Astrocyte (in vitro differentiated cells and primary cell): Measurements from ENCODE around the gene CCNF. TPM values are rescaled to one million over a fixed set of nuclear protein-coding genes. Genes with fewer than 3 reads are reported as not detected.

ENCODE experiments used
- DNase-seq: peaks from one replicate; pipeline ENCODE4 v3.0.0-alpha.2; 2010; ENCODE audit warnings: low read depth
- FAIRE-seq: peaks from 2 replicates; lab custom pipeline; 2011; peaks lifted over from hg19 to GRCh38; lab: Jason Lieb, UNC
- H2AFZ ChIP-seq: 2 replicates; pipeline ENCODE4 v1.6.0; 2012; ENCODE audit warnings: low read depth, low read length, inconsistent platforms
- H3K27ac ChIP-seq: 2 replicates; pipeline ENCODE4 v1.5.1; 2011; ENCODE audit warnings: low read depth, low read length, inconsistent platforms
- H3K27me3 ChIP-seq: 2 replicates; pipeline ENCODE4 v1.6.0; 2011; ENCODE audit warnings: low read length, inconsistent platforms; ENCODE audit not compliant: insufficient read depth
- H3K36me3 ChIP-seq: 2 replicates; pipeline ENCODE4 v1.5.1; 2011; ENCODE audit warnings: low read length, inconsistent platforms; ENCODE audit not compliant: insufficient read depth
- H3K4me1 ChIP-seq: 2 replicates; pipeline ENCODE4 v1.5.1; 2011; ENCODE audit warnings: low read length, inconsistent platforms; ENCODE audit not compliant: insufficient read depth
- H3K4me2 ChIP-seq: 2 replicates; pipeline ENCODE4 v1.6.0; 2012; ENCODE audit warnings: low read length, inconsistent platforms
- H3K4me3 ChIP-seq: 2 replicates; pipeline ENCODE4 v1.5.1; 2011; ENCODE audit warnings: low read depth, mild to moderate bottlenecking, low read length, inconsistent platforms; ENCODE audit not compliant: insufficient read depth
- H3K79me2 ChIP-seq: 2 replicates; pipeline ENCODE4 v1.6.0; 2012; ENCODE audit warnings: mild to moderate bottlenecking, low read length, inconsistent platforms; ENCODE audit not compliant: insufficient read depth
- H3K9ac ChIP-seq: 2 replicates; pipeline ENCODE4 v1.6.0; 2012; ENCODE audit warnings: mild to moderate bottlenecking, low read length, inconsistent platforms
- H3K9me3 ChIP-seq: 2 replicates; pipeline ENCODE4 v1.5.1; 2012; ENCODE audit warnings: low read depth, mild to moderate bottlenecking, low read length, inconsistent platforms; ENCODE audit not compliant: insufficient read depth
- H4K20me1 ChIP-seq: 2 replicates; pipeline ENCODE4 v1.6.0; 2012; ENCODE audit warnings: low read length, inconsistent platforms; ENCODE audit not compliant: insufficient read depth
- H3K27ac Mint-ChIP-seq: one replicate; pipeline ENCODE4 v1.8.0; 2021; ENCODE audit warnings: mild to moderate bottlenecking, mixed read lengths; ENCODE audit not compliant: unreplicated experiment
- H3K27me3 Mint-ChIP-seq: one replicate; pipeline ENCODE4 v1.8.0; 2021; ENCODE audit warnings: low read depth, mixed read lengths; ENCODE audit not compliant: unreplicated experiment
- H3K36me3 Mint-ChIP-seq: one replicate; pipeline ENCODE4 v1.8.0; 2021; ENCODE audit warnings: low read depth, mixed read lengths; ENCODE audit not compliant: unreplicated experiment
- H3K4me1 Mint-ChIP-seq: one replicate; pipeline ENCODE4 v1.8.0; 2021; ENCODE audit warnings: low read depth, mixed read lengths; ENCODE audit not compliant: unreplicated experiment
- H3K4me3 Mint-ChIP-seq: one replicate; pipeline ENCODE4 v1.8.0; 2021; ENCODE audit warnings: mild to moderate bottlenecking, moderate library complexity, mixed read lengths; ENCODE audit not compliant: unreplicated experiment
- H3K9me3 Mint-ChIP-seq: one replicate; pipeline ENCODE4 v1.8.0; 2021; ENCODE audit warnings: mild to moderate bottlenecking, mixed read lengths; ENCODE audit not compliant: unreplicated experiment
- EZH2 ChIP-seq: IDR thresholded peaks from 2 replicates; pipeline ENCODE4 v1.6.1; 2012; ENCODE audit warnings: mild to moderate bottlenecking, low read length, inconsistent platforms; ENCODE audit not compliant: insufficient read depth
- total RNA-seq: library from RNA; stranded (reverse); gene quantifications from 2 replicates; pipeline ENCODE4 v1.2.1, GENCODE V29; 2021
- TF ChIP-seq, protein P1 (sequence below): IDR thresholded peaks from 2 replicates; pipeline ENCODE4 v1.5.1; 2011; ENCODE audit warnings: low read depth, mild to moderate bottlenecking, inconsistent platforms, low read length, moderate library complexity; ENCODE audit not compliant: insufficient read depth

Gene CCNF
- total RNA-seq, 1 donor from 2014 or later, result 6.4 TPM

DNA sequence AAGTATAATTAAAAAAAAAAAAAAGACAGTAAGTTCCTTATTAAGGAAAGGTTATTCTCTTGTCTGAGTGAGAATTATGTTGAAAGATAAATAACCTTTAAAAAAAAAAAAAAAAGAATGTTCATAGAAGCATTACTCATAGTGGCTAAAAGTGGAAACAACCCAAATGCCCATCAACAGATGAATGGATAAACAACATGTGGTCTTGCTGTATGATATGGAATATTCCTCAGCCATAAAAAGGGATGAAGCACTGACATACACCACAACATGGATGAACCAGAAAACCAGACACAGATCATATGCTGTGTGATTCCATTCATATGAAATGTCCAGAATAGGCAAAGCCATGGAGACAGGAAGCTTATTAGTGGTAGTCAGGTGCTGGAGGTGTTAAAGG, 9.2 kb upstream of the CCNF start:
- FAIRE-seq (no peak), DNase-seq (no peak)
- H3K4me1 ChIP-seq, result peaks cover 8% of the 10 kb centered on the region
- Mint-ChIP-seq H3K9me3 (no peaks in the 10 kb centered on the region), H3K4me3 (no peak overlapping the region), H3K27me3 (peaks cover 7% of the 10 kb centered on the region), H3K27ac (no peak overlapping the region), H3K36me3 (no peaks in the 10 kb centered on the region), H3K4me1 (peaks cover 4% of the 10 kb centered on the region)
- H3K27ac ChIP-seq, result no peak overlapping the region
- no peaks in the 10 kb centered on the region for H3K36me3 ChIP-seq
- H2AFZ ChIP-seq, result no peak overlapping the region
- H3K27me3 ChIP-seq, result peaks cover 3% of the 10 kb centered on the region
- no peaks in the 10 kb centered on the region for H3K79me2 ChIP-seq
- TF ChIP-seq, protein P1, sequence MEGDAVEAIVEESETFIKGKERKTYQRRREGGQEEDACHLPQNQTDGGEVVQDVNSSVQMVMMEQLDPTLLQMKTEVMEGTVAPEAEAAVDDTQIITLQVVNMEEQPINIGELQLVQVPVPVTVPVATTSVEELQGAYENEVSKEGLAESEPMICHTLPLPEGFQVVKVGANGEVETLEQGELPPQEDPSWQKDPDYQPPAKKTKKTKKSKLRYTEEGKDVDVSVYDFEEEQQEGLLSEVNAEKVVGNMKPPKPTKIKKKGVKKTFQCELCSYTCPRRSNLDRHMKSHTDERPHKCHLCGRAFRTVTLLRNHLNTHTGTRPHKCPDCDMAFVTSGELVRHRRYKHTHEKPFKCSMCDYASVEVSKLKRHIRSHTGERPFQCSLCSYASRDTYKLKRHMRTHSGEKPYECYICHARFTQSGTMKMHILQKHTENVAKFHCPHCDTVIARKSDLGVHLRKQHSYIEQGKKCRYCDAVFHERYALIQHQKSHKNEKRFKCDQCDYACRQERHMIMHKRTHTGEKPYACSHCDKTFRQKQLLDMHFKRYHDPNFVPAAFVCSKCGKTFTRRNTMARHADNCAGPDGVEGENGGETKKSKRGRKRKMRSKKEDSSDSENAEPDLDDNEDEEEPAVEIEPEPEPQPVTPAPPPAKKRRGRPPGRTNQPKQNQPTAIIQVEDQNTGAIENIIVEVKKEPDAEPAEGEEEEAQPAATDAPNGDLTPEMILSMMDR, result no peak
- no peak for TF ChIP-seq EZH2
- no peaks in the 10 kb centered on the region for H3K9me3 ChIP-seq
- H4K20me1 ChIP-seq, result no peaks in the 10 kb centered on the region
- H3K4me2 ChIP-seq, result no peak overlapping the region
- no peak overlapping the region for H3K4me3 ChIP-seq
- H3K9ac ChIP-seq, result no peak overlapping the region

DNA sequence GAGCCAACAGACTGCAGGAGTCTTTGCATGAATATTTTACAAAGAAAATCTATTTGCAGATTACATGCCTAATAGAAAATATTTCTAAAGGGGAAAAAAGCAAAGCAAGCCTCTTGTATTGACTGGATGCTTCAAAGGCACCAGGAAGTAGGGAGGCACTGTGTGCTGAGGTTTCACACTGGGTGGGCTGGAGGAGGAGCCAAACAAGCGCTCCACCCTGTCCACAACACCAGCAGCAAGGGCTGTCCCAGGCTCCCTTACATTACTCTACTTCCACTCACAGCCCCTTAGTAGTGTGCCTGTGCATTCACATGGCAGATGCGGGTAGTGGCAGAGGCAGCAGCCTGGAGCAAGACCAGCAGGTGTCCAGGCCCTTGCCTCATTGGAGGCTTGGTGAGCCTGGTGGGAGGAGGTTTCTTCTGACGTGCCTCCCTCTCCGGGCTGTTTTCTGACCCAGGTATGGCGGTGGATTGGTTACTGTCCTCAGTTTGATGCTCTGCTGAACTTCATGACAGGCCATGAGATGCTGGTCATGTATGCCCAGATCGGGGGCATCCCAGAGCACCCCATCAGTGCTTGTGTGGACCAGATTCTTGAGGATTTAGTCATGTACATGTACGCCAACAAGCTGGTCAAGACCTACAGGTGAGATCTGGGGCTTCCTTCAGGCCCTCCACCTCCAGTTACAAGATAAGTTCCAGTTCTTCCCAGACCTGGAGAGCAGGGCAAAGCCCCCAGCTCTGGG, 7.0 kb upstream of the CCNF start:
- FAIRE-seq (no peak), DNase-seq (no peak)
- H3K4me2 ChIP-seq, result no peak overlapping the region
- H3K36me3 Mint-ChIP-seq, result no peaks in the 10 kb centered on the region
- no peak overlapping the region for H3K4me3 ChIP-seq
- H4K20me1 ChIP-seq, result no peaks in the 10 kb centered on the region
- H2AFZ ChIP-seq, result no peak overlapping the region
- H3K27me3 Mint-ChIP-seq, result peaks cover 18% of the 10 kb centered on the region
- H3K27ac ChIP-seq, result no peak overlapping the region
- peaks cover 3% of the 10 kb centered on the region for H3K27me3 ChIP-seq
- no peak overlapping the region for H3K4me3 Mint-ChIP-seq
- H3K4me1 ChIP-seq, result no peaks in the 10 kb centered on the region
- no peaks in the 10 kb centered on the region for H3K9me3 ChIP-seq
- H3K79me2 ChIP-seq, result no peaks in the 10 kb centered on the region
- no peaks in the 10 kb centered on the region for H3K9me3 Mint-ChIP-seq
- H3K9ac ChIP-seq, result no peak overlapping the region
- TF ChIP-seq, protein P1, result no peak
- TF ChIP-seq EZH2, result no peak
- H3K27ac Mint-ChIP-seq, result no peak overlapping the region
- H3K36me3 ChIP-seq, result no peaks in the 10 kb centered on the region
- H3K4me1 Mint-ChIP-seq, result peaks cover 4% of the 10 kb centered on the region
